Neural cell (in vitro differentiated cells): ENCODE measurements around the gene FYB1. TPM values are rescaled to one million over a fixed set of nuclear protein-coding genes. Genes with fewer than 3 reads are reported as not detected.

ENCODE experiments used
- H2AFZ ChIP-seq: fragments of 200-600, 300-800 bp; sonication (generic), shearing (Covaris generic); 2 replicates; pipeline ENCODE4 v1.6.0; 2014; ENCODE audit warnings: low read depth, mild to moderate bottlenecking, antibody characterized with exemption, low read length, moderate library complexity
- H3F3A ChIP-seq: fragments of 200-600 bp; shearing (Covaris generic); 2 replicates; pipeline ENCODE4 v1.6.1; 2016; ENCODE audit warnings: mild to moderate bottlenecking, moderate library complexity, mixed read lengths, antibody characterized with exemption, low read length; ENCODE audit not compliant: insufficient read depth, poor library complexity, severe bottlenecking
- H3K27ac ChIP-seq: fragments of 200-600, 300-800 bp; sonication (generic), shearing (Covaris generic); 2 replicates; pipeline ENCODE4 v1.5.1; 2014; ENCODE audit warnings: mild to moderate bottlenecking, low read length, moderate library complexity
- H3K27me3 ChIP-seq: fragments of 300-800, 200-600 bp; sonication (generic), shearing (Covaris generic); 2 replicates; pipeline ENCODE4 v1.6.0; 2014; ENCODE audit warnings: mild to moderate bottlenecking, low read depth, low read length, moderate library complexity; ENCODE audit not compliant: insufficient read depth
- H3K36me3 ChIP-seq: fragments of 300-800, 200-600 bp; sonication (generic), shearing (Covaris generic); 2 replicates; pipeline ENCODE4 v1.5.1; 2014; ENCODE audit warnings: mild to moderate bottlenecking, antibody characterized with exemption, low read length, moderate library complexity; ENCODE audit not compliant: insufficient read depth
- H3K4me2 ChIP-seq: fragments of 300-800, 200-600 bp; sonication (generic), shearing (Covaris generic); 2 replicates; pipeline ENCODE4 v1.6.0; 2014; ENCODE audit warnings: mild to moderate bottlenecking, low read length
- H3K4me3 ChIP-seq: fragments of 300-800, 200-600 bp; sonication (generic), shearing (Covaris generic); 2 replicates; pipeline ENCODE4 v1.5.1; 2014; ENCODE audit warnings: mild to moderate bottlenecking, low read length, moderate library complexity
- H3K79me2 ChIP-seq: fragments of 200-600 bp; shearing (Covaris generic); replicated peaks from 2 replicates; pipeline ENCODE4 v1.6.0; 2014; ENCODE audit warnings: mild to moderate bottlenecking, low read length, moderate library complexity; ENCODE audit not compliant: insufficient read depth
- H3K9ac ChIP-seq: fragments of 300-800, 200-600 bp; sonication (generic), shearing (Covaris generic); 2 replicates; pipeline ENCODE4 v1.6.1; 2016; ENCODE audit warnings: mild to moderate bottlenecking, low read length, mixed read lengths
- H3K9me2 ChIP-seq: fragments of 200-600 bp; shearing (Covaris generic); 2 replicates; pipeline ENCODE4 v1.6.1; 2016; ENCODE audit warnings: mild to moderate bottlenecking, low read length, mixed read lengths; ENCODE audit not compliant: insufficient read depth
- H3K9me3 ChIP-seq: fragments of 200-600, 300-800 bp; sonication (generic), shearing (Covaris generic); 2 replicates; pipeline ENCODE4 v1.6.1; 2016; ENCODE audit warnings: mild to moderate bottlenecking, mixed run types, low read length, moderate library complexity, mixed read lengths
- H4K20me1 ChIP-seq: fragments of 200-600 bp; shearing (Covaris generic); 2 replicates; pipeline ENCODE4 v1.6.1; 2016; ENCODE audit warnings: mild to moderate bottlenecking, mixed run types; ENCODE audit not compliant: insufficient read depth
- EZH2 ChIP-seq: fragments of 200-600, 300-800 bp; shearing (Covaris generic), sonication (generic); IDR thresholded peaks from 2 replicates; pipeline ENCODE4 v1.6.1; 2014; ENCODE audit warnings: antibody characterized with exemption, low read length, borderline replicate concordance, mild to moderate bottlenecking; ENCODE audit not compliant: insufficient read depth, poor library complexity, severe bottlenecking
- MXI1 ChIP-seq: fragments of 450-650 bp; conservative IDR thresholded peaks from 2 replicates; pipeline ENCODE4 v1.6.1; 2014; ENCODE audit warnings: antibody characterized with exemption, mild to moderate bottlenecking; ENCODE audit not compliant: poor library complexity, severe bottlenecking
- RAD21 ChIP-seq: fragments of 450-650 bp; conservative IDR thresholded peaks from 2 replicates; pipeline ENCODE4 v1.6.1; 2014; ENCODE audit warnings: antibody characterized with exemption, mild to moderate bottlenecking, moderate library complexity
- SMC3 ChIP-seq: fragments of 450-650 bp; conservative IDR thresholded peaks from 2 replicates; pipeline ENCODE4 v1.6.1; 2014; ENCODE audit warnings: antibody characterized with exemption, mild to moderate bottlenecking, moderate library complexity; ENCODE audit not compliant: poor library complexity
- TAF1 ChIP-seq: IDR thresholded peaks from 2 replicates; pipeline ENCODE4 v1.6.1; 2012; ENCODE audit warnings: low read depth
- polyA plus RNA-seq: library from polyadenylated mRNA; depleted of rRNA; stranded (reverse); fragments of >200 nt; gene quantifications from 2 replicates; pipeline ENCODE4 v1.2.3, GENCODE V29; 2014
- TF ChIP-seq, protein P1 (sequence below): fragments of 450-650 bp; IDR thresholded peaks from 2 replicates; pipeline ENCODE4 v1.5.1; 2014; ENCODE audit warnings: antibody characterized with exemption, mild to moderate bottlenecking, moderate library complexity; ENCODE audit not compliant: poor library complexity, severe bottlenecking
- TF ChIP-seq, protein P2 (sequence below): IDR thresholded peaks from 2 replicates; pipeline ENCODE4 v1.6.1; 2012; ENCODE audit warnings: borderline replicate concordance

Gene FYB1
- polyA plus RNA-seq, 1 donor from 2014 or later, result not detected

DNA sequence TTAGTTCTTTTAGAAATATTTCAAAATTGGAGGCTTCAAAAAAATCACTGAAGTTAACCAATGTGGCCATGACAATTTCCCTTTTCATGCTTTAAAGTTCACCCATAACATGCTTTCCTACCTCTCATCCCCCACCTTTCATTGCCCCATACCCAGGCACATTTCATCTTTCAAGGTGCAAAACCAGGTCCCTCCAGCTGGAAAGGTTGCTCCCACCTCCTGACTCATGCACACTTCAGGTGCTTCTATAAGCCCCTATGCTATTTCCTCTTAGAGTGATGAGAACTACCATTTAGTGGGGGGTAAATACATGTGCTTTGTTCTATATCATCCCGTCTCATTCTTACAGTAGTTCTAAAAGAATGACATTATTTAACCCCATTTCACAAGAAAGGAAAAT is 15.4 kb downstream of the FYB1 start:
- no peak overlapping the region for H3K4me3 ChIP-seq
- no peaks in the 10 kb centered on the region for H3K36me3 ChIP-seq
- no peak overlapping the region for H3K4me2 ChIP-seq
- H3K9me2 ChIP-seq, result no peaks in the 10 kb centered on the region
- TF ChIP-seq TAF1, result no peak
- TF ChIP-seq, protein P1, sequence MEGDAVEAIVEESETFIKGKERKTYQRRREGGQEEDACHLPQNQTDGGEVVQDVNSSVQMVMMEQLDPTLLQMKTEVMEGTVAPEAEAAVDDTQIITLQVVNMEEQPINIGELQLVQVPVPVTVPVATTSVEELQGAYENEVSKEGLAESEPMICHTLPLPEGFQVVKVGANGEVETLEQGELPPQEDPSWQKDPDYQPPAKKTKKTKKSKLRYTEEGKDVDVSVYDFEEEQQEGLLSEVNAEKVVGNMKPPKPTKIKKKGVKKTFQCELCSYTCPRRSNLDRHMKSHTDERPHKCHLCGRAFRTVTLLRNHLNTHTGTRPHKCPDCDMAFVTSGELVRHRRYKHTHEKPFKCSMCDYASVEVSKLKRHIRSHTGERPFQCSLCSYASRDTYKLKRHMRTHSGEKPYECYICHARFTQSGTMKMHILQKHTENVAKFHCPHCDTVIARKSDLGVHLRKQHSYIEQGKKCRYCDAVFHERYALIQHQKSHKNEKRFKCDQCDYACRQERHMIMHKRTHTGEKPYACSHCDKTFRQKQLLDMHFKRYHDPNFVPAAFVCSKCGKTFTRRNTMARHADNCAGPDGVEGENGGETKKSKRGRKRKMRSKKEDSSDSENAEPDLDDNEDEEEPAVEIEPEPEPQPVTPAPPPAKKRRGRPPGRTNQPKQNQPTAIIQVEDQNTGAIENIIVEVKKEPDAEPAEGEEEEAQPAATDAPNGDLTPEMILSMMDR, result no peak
- TF ChIP-seq MXI1, result no peak
- TF ChIP-seq, protein P2, sequence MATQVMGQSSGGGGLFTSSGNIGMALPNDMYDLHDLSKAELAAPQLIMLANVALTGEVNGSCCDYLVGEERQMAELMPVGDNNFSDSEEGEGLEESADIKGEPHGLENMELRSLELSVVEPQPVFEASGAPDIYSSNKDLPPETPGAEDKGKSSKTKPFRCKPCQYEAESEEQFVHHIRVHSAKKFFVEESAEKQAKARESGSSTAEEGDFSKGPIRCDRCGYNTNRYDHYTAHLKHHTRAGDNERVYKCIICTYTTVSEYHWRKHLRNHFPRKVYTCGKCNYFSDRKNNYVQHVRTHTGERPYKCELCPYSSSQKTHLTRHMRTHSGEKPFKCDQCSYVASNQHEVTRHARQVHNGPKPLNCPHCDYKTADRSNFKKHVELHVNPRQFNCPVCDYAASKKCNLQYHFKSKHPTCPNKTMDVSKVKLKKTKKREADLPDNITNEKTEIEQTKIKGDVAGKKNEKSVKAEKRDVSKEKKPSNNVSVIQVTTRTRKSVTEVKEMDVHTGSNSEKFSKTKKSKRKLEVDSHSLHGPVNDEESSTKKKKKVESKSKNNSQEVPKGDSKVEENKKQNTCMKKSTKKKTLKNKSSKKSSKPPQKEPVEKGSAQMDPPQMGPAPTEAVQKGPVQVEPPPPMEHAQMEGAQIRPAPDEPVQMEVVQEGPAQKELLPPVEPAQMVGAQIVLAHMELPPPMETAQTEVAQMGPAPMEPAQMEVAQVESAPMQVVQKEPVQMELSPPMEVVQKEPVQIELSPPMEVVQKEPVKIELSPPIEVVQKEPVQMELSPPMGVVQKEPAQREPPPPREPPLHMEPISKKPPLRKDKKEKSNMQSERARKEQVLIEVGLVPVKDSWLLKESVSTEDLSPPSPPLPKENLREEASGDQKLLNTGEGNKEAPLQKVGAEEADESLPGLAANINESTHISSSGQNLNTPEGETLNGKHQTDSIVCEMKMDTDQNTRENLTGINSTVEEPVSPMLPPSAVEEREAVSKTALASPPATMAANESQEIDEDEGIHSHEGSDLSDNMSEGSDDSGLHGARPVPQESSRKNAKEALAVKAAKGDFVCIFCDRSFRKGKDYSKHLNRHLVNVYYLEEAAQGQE, result no peak
- no peak for TF ChIP-seq EZH2
- H3K9me3 ChIP-seq, result no peaks in the 10 kb centered on the region
- no peaks in the 10 kb centered on the region for H3F3A ChIP-seq
- no peak overlapping the region for H3K9ac ChIP-seq
- H3K27me3 ChIP-seq, result no peaks in the 10 kb centered on the region
- H3K27ac ChIP-seq, result no peak overlapping the region
- H4K20me1 ChIP-seq, result no peaks in the 10 kb centered on the region
- no peak overlapping the region for H2AFZ ChIP-seq
- H3K79me2 ChIP-seq, result no peaks in the 10 kb centered on the region

DNA sequence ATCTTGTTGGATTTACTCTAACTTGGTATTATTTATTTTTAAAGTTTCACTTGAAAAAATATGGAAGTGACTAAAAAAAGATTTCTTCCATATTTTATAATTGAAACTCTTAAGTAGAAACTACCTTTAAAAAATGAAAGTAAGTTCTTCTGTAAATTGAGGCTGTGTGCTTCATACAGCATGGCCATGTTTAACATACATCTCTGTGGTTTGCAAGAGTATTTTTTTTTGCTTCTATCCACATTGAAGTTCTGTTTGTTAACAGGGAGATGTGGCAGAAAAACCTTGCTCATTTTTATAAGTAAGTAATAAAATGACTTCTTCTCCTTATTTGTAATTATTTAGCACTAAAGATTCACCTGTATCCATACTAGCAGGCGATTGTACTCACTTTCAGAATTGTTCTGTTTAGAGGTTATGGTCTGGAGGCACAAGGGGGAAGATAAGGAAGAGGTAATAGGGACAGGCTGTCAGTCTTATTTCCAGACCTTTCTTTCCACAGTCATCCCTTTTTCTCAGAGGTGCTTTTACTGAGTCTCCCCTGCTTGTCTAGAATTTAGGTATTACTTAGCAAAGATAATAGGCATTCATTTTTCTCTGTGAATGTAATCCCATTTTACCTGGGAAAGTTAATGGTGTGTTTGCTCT is 16.0 kb downstream of the FYB1 start:
- H2AFZ ChIP-seq, result no peak overlapping the region
- H3K27ac ChIP-seq, result no peak overlapping the region
- no peaks in the 10 kb centered on the region for H3K9me3 ChIP-seq
- no peak overlapping the region for H3K4me3 ChIP-seq
- H3K4me2 ChIP-seq, result no peak overlapping the region
- H3K27me3 ChIP-seq, result no peaks in the 10 kb centered on the region
- no peak overlapping the region for H3K9ac ChIP-seq
- no peaks in the 10 kb centered on the region for H3K36me3 ChIP-seq
- TF ChIP-seq SMC3 (no peak), EZH2 (no peak), RAD21 (no peak)
- H4K20me1 ChIP-seq, result no peaks in the 10 kb centered on the region
- no peaks in the 10 kb centered on the region for H3K9me2 ChIP-seq
- H3K79me2 ChIP-seq, result no peaks in the 10 kb centered on the region
- no peaks in the 10 kb centered on the region for H3F3A ChIP-seq
